Esophagus squamous epithelium (tissue), 4 donors: ENCODE data around the gene ETV3.

Experiments
- POLR2A ChIP-seq, 4 donors: fragments of 450-650 bp; IDR thresholded peaks; one replicate each; pipeline ENCODE4 v1.6.1; 2017; ENCODE audit warnings: antibody characterized with exemption in 4 of 4, mild to moderate bottlenecking in 4 of 4, moderate library complexity in 3 of 4
- TF ChIP-seq, protein P1 (sequence below), 6 experiments: fragments of 450-650 bp in 4 of 6; fragments of 200-600 bp in 2 of 6; sonication (generic) in 2 of 6; IDR thresholded peaks; one replicate each; pipeline ENCODE4 v1.5.1; 2016 to 2019; ENCODE audit warnings: antibody characterized with exemption in 6 of 6, mild to moderate bottlenecking in 4 of 6, moderate library complexity in 4 of 6

DNA sequence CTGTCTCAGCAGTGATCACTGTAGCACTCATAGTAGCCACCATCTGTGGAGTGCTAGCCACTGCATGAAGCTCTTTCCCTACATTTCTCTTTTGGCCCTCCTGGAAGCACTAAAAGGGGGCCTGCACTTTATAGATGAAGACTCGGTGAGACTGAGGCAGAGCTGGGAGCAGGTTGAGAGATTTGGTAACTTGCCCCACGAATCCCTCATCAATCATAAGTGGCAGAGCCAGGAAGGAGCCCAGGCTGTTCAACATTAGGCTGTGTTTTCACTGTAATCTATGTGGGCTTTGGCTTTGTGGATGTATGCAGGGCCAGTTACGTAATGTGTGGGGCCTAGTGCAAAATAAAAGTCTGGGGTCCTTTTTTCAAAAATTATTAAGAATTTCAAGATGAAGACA lies 13.3 kb upstream of the ETV3 start:
- TF ChIP-seq, protein P1, sequence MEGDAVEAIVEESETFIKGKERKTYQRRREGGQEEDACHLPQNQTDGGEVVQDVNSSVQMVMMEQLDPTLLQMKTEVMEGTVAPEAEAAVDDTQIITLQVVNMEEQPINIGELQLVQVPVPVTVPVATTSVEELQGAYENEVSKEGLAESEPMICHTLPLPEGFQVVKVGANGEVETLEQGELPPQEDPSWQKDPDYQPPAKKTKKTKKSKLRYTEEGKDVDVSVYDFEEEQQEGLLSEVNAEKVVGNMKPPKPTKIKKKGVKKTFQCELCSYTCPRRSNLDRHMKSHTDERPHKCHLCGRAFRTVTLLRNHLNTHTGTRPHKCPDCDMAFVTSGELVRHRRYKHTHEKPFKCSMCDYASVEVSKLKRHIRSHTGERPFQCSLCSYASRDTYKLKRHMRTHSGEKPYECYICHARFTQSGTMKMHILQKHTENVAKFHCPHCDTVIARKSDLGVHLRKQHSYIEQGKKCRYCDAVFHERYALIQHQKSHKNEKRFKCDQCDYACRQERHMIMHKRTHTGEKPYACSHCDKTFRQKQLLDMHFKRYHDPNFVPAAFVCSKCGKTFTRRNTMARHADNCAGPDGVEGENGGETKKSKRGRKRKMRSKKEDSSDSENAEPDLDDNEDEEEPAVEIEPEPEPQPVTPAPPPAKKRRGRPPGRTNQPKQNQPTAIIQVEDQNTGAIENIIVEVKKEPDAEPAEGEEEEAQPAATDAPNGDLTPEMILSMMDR (IDR thresholded peaks at IDR 0.05): no peak
- no peak for TF ChIP-seq POLR2A (IDR thresholded peaks at IDR 0.05)
